IMR-90 (cell line): ENCODE measurements around the gene STAG1.

ENCODE experiments used
- BHLHE40 ChIP-seq: fragments of 150-350 bp; IDR thresholded peaks from 2 replicates; pipeline ENCODE4 v1.6.1; 2016; ENCODE audit warnings: mild to moderate bottlenecking, low read depth, low read length
- CEBPB ChIP-seq: IDR thresholded peaks from 2 replicates; pipeline ENCODE4 v1.6.1; 2012; ENCODE audit warnings: low read depth, low read length, improper control_type of control experiment
- CHD1 ChIP-seq: IDR thresholded peaks from 2 replicates; pipeline ENCODE4 v1.6.1; 2012; ENCODE audit warnings: low read depth, low read length, improper control_type of control experiment
- FOS ChIP-seq: fragments of 150-350 bp; IDR thresholded peaks from 2 replicates; pipeline ENCODE4 v1.6.1; 2016; ENCODE audit warnings: low read depth, low read length
- MAFK ChIP-seq: IDR thresholded peaks from 2 replicates; pipeline ENCODE4 v1.6.1; 2012; ENCODE audit warnings: low read depth, low read length, improper control_type of control experiment
- POLR2A ChIP-seq: IDR thresholded peaks from 2 replicates; pipeline ENCODE4 v1.6.1; 2012; ENCODE audit warnings: mild to moderate bottlenecking, low read depth, low read length
- RAD21 ChIP-seq: IDR thresholded peaks from 2 replicates; pipeline ENCODE4 v1.6.1; 2012; ENCODE audit warnings: low read length, improper control_type of control experiment
- RCOR1 ChIP-seq: IDR thresholded peaks from 2 replicates; pipeline ENCODE4 v1.6.1; 2012; ENCODE audit warnings: mild to moderate bottlenecking, low read length, improper control_type of control experiment; ENCODE audit not compliant: insufficient replicate concordance
- SMC3 ChIP-seq: fragments of 150-350 bp; IDR thresholded peaks from 2 replicates; pipeline ENCODE4 v1.6.1; 2016; ENCODE audit warnings: low read depth, mild to moderate bottlenecking, antibody characterized with exemption, low read length, moderate library complexity
- TF ChIP-seq, protein P1 (sequence below): conservative IDR thresholded peaks from 2 replicates; pipeline ENCODE4 v1.5.1; 2012; ENCODE audit warnings: mild to moderate bottlenecking, low read depth, low read length, improper control_type of control experiment

DNA sequence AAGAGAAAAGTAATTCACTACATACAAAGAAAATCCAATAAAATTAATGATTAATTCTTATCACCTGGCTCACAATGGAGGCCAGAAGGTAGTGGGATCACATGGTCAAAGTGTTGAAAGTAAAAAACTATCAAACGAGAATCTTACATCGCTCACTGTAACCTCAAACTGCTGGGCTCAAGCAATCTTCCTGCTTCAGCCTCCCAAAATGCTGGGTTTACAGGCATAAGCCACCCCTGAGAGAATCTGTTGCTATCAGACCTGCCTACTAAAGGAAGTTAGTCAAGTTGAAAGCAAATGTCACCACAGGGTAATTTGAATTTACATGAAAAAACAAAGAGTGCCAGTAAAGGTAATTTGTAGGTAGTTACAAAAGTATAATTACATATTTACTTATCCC lies 398.7 kb downstream of the STAG1 start:
- TF ChIP-seq MAFK (no peak), RAD21 (no peak), SMC3 (no peak), RCOR1 (no peak), FOS (no peak), POLR2A (no peak), CEBPB (no peak), BHLHE40 (no peak), CHD1 (no peak)
- TF ChIP-seq, protein P1, sequence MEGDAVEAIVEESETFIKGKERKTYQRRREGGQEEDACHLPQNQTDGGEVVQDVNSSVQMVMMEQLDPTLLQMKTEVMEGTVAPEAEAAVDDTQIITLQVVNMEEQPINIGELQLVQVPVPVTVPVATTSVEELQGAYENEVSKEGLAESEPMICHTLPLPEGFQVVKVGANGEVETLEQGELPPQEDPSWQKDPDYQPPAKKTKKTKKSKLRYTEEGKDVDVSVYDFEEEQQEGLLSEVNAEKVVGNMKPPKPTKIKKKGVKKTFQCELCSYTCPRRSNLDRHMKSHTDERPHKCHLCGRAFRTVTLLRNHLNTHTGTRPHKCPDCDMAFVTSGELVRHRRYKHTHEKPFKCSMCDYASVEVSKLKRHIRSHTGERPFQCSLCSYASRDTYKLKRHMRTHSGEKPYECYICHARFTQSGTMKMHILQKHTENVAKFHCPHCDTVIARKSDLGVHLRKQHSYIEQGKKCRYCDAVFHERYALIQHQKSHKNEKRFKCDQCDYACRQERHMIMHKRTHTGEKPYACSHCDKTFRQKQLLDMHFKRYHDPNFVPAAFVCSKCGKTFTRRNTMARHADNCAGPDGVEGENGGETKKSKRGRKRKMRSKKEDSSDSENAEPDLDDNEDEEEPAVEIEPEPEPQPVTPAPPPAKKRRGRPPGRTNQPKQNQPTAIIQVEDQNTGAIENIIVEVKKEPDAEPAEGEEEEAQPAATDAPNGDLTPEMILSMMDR: no peak
